GM19452 (cell line): ENCODE results near the gene TRAF5.

Source experiments
- ATAC-seq: cut with Tn5 transposase; IDR thresholded peaks from one replicate; pipeline ENCODE4 v1.9.1; 2021; ENCODE audit not compliant: unreplicated experiment

Gene TRAF5

DNA sequence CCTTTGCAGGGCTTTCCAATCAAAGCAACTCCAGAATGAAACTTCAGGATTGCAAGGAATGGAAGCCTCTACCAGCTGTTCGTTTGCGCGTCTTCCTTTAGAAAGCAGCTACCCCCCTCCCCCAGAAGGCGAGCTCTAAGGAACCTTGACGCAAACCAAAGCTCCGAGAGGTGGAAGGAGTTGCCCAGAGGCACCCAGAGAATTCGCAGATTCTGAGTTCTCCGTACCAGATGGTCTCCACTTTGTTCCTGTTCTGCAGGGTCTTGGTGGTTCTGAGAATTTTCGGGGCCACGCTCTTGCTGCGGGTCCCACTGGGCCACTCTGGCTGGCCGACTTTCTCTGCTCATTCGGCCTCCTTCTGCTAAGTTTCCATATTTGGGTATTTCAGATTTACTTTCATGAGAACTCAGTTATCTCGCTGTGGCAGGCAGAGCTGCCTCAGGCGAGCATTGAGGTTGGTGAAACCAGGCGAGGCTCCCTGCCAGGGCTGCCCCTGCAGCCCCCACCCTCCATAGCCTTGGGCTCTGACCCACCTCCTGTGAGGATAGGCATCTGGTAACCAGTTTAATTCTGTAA is 801 bp downstream of the TRAF5 start:
- ATAC-seq, result peak; percentile 33

DNA sequence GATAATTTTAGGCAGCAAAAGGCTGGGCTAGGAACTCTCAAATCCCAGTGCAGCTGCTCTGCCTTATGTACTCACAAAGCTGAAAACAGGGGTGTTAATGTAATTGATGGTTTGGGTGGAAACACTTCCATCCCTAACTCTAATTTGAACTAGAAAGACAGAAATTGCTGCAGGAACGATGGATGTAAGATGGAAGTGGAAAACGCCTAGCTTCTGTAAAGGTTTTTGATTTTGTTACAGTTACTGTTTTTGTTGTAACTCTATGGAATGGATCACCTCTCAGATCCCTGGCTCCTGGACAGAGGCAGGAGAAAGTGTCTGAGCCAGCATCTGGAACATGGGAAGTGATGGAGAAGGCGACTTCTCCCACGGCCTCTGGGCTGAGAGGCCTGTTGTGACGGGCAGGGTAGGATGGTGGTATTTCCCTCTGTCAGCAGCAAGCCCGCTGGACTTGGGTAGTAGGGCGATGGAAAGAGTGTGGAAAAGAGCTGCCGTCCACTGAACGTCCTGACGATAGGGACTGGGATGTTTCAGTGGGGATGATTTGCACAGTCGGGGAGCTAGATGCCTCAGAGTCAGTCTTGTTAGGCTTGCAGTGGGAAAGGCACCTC is 1.6 kb downstream of the TRAF5 start:
- ATAC-seq, result no peak

DNA sequence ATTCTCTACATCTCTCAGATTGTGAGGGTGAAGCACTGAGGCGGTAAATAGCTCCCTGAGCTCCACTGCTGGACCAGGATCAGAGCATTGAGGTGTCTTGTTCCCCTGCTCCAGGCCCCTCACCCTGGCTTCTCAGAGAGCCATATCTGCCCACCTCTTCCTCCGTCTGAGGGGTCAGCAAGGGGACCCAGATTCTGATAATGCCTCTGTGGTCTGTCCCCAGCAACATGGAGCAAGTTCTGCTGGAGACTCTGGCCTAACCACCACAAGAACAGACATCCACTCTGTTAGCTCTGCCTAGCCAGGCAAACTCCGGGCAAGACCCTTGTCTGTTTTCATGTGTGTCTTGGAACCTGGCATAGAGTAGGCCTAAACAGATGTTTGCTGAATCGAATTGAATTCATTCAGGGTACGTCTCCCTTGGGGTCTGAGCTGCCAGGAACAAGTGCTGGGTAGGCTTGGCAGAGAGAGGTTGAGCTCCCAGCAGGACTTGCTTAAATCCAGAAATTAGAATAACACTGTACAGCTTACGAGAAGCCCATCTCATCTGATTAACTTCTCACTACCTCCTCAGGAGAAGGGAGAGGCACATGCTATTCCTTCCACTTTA is 2.3 kb downstream of the TRAF5 start:
- ATAC-seq, result no peak

DNA sequence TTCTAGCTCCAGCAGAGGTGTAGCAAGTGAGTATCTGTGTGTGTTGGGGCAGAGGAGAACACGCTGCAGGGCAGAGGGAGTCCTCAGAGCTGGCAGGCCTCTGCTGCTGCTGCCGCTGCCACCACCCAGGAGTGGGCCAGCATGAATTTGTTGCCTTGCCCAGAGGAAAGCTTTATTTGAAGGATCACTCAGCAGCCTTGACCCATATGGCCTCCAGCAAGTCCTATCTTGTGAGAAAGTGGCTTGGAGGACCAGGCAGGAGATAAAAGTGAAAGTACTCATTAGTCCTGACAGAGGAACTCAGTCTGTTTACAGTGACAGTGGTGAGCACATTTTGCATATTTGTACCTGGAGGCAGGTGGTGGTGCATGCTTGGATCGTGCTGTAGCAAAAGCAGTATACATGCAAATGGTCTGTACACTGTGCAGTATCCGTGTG is 3.1 kb downstream of the TRAF5 start:
- peak; percentile 53 for ATAC-seq

DNA sequence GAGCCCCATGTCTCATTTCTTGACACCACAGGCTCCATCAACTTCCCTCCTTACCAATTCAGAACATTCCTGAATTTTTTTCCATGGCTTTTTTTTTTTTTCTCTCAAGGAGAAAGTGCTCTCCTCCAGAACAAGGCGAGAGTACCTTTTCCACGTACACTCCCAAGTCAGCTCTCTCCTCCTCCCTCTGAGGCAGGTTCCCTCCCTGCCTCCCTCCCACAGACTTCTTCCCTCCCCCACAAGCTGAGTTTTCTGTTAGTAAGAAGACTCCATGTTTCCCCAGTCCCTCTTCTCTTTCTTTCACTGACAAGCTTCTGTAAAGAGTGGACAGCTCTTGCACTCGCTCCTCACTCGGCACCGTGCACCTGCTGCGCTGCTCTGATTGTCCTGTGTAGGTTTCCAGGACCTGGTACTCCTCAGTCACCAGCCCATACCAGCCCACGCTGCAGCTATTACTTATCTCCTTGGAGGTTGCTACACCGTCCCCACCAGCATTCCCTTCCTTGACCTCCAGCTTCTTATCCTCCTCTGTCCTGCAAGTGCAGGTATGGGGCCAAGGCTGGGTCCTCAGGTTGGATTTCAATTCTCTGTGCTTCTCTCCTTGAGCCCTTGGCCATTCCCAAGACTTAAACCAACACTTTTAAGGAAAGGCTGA is 3.8 kb downstream of the TRAF5 start:
- no peak for ATAC-seq

DNA sequence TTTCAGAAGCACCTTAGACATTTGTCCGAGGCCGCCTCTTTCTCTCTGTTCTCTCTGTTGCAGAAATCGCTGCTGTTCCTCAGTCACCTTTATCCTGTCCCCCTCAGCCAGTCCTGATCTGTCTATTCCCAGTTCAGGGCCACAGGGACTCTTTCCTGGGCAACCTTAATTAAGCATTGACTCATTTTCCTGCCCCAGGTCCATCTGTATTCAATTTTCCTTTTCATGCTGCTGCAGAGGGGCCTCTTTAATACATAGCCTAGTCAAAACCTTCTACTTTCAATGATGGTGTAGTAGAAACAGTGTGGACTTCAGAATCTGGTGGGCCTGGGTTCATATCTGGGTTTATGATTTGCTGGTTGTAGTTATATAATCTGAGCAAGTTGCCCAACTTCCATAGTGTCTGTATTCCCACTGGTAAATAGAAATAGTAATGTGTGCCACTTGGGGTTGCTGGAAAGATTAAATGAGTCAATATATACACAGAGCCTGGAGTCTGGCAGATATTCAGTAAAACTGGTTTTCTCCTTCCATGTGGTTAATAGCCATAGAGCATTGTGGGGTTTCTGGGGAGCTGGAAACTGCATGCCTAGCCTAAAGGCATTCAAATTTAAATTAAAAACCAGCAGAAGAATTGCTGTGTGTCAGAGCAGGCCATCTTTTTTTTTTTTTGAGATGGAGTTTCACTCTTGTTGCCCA is 4.5 kb downstream of the TRAF5 start:
- ATAC-seq, result no peak

DNA sequence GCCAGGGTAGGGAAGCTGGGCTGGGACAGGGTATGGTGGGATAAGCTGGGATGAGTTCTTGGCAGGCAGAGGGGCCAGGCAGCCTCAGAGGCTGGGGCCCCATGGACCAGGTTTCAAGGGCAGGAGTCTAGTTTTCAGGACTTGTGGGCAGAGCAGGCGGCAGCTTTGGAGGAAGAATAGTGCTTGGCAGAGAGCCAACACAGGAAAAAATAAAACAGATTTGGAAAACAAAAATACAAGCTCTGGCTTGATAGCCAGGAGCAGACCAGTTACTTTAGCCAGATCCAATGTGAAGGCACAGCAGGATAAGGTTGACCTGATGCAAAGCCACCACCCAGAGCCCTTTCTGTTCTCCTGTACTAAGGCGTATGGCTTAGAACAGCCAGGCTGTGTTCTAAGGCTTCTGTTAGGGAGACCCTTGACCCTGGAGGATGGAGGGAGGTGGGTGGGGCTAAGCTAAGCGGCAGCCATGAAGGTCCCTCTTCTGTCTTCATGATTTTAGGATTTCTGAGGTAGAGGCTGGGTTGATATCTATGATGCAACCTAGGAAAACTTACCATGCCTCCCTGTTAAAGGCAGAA is 5.5 kb downstream of the TRAF5 start:
- no peak for ATAC-seq

DNA sequence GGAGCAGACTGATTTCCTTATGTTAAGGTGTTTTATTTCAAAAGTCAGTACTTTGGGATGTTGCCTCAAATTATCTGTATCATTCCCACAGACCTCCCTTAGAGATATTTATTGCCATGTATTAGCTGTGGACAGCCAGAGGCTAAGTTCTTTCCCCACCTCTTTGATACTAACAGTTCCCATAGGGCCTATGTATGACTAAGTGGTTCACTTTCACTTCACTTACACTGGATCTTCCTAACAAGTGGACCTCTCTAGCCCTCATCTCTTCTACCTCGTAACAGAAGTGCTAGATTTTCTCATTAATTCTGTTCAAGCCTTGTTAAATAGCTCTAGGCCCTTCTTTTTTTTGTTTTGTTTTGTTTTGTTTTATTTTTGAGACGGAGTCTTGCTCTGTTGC is 6.2 kb downstream of the TRAF5 start:
- no peak for ATAC-seq

DNA sequence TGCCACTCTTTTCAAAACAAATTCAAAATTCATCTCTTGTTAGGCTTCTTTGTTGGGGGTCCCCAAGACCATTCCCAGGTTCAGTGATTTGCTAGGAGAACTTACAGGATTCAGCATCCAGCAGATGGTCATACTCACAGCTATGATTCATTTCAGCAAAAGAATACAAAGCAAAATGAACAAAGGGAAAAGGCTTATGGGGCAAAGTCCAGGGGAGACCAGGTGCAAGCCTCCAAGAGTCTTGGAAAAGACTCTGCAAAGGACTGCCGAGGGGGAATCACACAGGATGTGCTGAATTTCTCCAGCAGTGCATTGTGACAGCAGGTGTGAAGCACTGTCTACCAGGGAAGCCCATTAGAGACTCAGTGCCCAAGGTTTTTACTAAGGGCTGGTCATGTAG is 7.3 kb downstream of the TRAF5 start:
- ATAC-seq, result no peak

DNA sequence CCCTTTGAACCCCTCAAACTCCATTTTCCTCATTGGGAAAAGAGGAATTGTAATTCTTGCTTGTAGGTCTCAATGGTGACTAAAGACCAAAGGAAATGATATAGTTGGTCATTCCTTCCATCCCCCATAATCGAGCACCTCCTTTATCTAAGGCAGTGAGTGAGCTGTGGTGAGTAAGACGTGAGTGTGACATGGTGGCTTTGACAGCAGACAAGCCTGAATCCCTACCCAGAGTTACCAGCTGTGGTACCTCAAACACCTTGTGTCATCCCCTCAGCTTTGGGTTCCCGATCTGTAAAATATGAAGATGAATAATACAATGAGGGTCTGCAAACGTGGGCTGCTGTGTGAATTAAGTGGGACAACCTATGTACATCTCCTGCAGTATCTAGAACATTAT is 8.4 kb downstream of the TRAF5 start:
- ATAC-seq, result no peak

DNA sequence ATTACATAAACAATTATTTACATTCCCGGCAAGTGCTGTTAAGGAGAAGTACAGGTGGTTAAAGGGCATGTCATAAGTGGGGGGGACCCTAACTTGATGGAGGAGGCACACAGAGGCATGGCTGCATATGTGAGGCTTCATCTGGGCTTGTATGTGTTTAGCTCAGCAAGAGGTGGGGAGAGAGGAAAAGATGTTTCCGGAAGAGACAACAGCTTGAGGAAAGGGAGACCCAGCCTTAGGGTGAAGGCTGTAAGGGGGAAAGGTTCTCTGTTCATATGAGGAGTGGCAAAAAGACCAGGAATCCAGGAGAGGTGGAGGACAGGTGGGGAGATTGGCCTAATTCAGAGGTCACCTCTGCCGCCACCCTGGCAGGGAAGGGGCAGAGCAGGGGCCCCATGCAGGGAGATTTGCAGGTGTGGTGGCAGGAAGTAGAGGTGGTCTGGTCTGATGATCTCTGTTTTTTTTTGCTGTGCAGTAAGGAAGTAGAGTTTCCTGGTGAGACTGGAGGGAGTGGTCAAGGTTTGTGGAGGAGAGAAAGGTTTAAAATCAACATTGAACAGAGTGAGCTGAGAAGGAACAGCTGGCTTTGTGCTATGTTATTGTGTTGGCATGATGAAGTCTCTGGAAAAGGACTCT is 9.0 kb downstream of the TRAF5 start:
- ATAC-seq, result peak; percentile 93

DNA sequence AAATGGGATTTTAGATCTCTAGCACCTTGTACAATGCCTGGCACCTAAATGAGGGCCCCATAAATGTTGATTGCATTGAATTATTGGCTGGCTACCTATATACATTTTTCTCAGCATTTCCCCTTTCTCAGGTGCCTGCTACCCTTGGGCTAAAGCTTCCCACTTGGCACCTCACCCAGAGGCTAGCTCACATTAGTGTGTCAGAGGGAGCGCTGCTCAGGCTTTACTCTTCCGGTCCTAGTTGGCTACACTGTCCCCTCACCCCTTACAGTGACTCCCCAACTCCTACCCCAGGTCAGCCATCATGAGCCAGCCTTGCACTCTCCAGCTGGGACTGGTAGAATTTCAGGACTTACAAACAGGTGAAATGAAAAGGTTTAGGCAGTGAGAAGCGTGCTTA is 9.5 kb downstream of the TRAF5 start:
- ATAC-seq, result peak; percentile 13

DNA sequence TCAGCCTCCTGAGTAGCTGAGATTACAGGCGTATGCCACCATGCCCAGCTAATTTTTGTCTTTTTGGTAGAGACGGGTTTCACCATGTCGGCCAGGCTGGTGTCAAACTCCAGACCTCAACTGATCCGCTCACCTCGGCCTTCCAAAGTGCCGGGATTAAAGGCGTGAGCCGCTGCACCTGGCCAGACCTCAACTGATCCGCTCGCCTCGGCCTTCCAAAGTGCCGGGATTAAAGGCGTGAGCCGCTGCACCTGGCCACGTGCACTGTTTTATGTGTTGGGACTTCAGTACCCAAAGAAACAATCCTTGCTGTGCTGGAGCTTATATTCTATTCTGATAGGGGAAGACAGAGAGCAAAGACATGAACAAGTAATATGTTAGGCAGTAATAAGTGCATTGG is 10.1 kb downstream of the TRAF5 start:
- ATAC-seq, result no peak

DNA sequence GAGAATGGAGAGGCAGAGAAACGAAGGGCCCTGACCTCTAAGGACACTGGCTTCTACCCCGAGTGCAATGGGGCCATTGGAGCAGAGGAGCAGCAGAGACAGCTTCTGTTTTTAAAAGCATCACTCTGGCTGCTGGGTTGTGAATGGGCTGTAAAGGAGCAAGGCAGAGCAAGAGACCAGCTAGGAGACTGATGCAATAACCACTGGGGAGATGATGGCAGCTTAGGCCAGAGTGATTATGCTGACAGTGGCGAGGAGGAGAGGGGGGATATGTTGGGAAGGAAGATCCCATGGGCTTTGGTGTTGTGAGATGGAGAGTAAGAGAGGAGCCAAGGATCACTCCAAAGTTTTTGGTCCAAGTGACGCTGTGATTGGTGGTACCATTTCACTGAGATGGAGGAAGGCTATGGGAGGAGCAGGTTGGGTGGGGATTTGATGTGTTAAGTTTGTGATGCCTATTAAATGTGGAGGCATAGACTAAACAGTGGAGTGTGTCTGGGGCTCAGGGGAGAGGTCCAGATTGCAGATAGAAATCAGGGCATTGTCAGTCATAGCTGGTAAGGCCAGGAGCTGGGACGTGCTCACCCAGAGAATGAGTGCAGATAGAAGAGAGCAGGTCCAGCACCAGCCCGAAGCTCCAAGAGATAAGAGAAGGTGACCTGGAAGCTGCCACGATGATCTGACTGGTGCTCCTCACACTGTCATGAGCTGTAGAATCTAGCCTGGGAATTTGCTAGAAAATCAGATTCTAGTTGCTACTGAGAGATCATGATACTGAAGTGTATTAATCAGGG is 11.0 kb downstream of the TRAF5 start:
- ATAC-seq, result no peak

DNA sequence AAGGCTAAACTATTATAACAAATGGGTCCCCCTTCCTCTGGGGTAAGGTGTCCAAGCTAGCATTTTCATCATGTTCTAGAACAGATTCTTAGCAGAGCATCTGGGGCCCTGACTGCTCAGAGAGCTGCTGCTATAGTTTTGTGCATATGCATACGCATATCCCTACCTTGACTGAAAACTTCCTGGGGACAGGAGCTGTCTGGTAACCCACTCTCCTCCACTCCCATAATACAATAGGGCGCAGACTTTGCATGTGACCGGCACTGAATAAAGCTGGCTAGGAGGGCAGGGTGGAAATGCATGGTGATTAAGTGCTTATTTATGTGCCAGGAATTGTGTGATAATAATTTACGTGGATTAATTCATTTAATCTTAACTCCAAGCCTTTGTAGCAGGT is 11.6 kb downstream of the TRAF5 start:
- ATAC-seq, result no peak

DNA sequence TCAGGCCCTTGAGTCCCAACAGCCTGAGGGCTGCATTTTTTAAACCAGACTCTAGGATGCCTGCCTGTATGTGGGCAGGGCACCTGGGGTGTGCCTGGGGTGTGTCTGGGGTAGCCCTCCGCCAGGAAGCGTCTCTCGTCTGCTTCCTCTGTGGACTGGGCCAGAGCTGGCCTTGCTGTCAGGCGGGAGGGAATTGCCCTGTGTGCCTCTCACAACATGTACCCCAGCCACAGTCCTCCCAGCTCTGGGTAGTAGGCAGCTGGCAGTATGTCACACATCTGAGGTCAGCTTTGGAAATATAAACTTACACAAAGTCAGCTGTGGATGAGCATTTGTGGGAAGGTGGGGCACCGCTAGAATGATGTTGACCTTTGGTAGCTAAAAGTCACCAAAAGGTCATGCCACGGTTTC is 13.0 kb downstream of the TRAF5 start:
- no peak for ATAC-seq

DNA sequence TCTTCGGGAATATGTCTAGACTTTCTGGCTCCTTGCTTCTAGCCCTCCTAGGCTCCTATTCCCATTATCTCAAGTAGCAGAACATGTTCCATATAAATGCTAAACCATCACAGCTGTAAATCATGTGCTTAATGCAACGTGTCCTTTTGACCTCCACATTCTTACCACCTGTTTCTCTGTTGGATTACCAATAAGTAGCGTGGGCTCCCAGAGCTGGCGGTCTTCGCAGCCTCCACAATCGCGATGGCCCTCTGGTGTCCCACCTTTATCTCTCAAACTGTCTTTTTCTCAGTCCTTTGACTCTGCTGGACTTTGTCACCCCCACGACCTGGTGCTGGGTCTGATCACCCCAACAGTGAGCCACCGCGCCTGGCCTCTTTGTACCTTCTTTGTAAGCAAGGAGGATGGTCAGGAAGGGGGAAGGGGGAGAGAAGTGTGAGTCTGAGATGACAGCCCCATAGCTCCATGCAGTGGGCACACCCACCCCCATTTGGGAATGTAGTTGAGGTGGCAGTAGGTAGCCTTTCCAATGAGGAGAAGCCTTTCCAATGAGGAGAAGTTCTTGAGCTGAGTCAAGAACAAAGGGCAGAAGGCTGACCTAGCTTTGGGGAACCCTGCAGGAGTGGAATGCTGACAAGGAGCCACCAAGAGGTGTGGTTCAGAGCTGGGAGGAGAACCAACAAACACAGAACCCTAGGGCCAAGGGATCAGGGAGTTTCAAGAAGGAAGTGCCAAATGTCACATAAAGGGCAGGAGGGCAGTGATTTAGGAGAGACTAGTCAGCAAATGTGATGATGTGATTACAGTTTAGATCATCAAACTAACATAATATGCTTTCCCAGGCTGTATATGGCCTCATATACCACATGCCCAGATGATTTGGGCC is 14.2 kb downstream of the TRAF5 start:
- ATAC-seq, result no peak

DNA sequence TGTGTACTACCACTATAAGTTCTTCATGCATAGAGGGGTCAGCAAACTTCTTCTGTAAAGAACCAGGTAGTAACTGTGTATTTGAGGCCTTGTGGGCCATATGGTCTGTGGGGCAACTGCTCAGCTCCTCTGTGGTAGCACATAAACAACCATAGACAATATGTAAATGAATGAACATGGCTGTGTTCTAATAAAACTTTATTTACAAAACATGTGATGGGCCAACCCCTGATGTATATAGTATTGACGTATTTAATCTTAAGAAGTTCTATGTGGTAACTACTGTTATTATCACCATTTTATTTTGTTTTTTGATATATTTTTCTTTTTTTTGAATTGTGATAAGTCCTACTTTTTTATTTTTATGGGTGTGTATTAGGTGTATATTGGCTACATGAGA is 15.4 kb downstream of the TRAF5 start:
- no peak for ATAC-seq

DNA sequence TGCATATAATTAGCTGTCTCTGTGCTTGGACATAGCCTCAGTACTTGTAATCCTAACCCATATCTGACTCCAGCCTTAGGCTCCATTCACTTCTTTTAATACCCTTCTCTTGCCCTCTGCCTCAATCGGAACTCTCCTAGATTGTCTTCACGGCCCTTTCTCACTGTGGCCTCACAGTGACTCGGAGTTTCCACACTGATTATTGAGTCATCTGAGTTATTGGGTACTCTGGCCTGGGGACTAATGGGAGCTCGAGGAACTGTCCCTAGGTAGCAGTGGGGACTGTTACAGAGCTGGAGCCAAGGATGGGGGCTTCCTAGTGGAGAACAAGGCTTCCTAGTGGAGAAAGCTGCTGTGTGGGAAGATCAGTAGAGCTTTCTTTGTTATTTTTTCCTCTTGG is 17.0 kb downstream of the TRAF5 start:
- no peak for ATAC-seq
